22Rv1 (cell line): ENCODE measurements around the gene REEP6.
A peak's percentile ranks its signal among the peaks of the same experiment; 100 is the strongest.

ENCODE experiments used
- H3K27ac ChIP-seq: fragments of 450-650 bp; 2 replicates; pipeline ENCODE4 v1.5.1; 2017
- ZFX ChIP-seq: fragments of 450-650 bp; IDR thresholded peaks from 2 replicates; pipeline ENCODE4 v1.6.1; 2017; ENCODE audit warnings: antibody characterized with exemption, borderline replicate concordance
- TF ChIP-seq, protein P1 (sequence below): fragments of 450-650 bp; IDR thresholded peaks from 2 replicates; pipeline ENCODE4 v1.5.1; 2017; ENCODE audit warnings: mild to moderate bottlenecking

REEP6 gene

DNA sequence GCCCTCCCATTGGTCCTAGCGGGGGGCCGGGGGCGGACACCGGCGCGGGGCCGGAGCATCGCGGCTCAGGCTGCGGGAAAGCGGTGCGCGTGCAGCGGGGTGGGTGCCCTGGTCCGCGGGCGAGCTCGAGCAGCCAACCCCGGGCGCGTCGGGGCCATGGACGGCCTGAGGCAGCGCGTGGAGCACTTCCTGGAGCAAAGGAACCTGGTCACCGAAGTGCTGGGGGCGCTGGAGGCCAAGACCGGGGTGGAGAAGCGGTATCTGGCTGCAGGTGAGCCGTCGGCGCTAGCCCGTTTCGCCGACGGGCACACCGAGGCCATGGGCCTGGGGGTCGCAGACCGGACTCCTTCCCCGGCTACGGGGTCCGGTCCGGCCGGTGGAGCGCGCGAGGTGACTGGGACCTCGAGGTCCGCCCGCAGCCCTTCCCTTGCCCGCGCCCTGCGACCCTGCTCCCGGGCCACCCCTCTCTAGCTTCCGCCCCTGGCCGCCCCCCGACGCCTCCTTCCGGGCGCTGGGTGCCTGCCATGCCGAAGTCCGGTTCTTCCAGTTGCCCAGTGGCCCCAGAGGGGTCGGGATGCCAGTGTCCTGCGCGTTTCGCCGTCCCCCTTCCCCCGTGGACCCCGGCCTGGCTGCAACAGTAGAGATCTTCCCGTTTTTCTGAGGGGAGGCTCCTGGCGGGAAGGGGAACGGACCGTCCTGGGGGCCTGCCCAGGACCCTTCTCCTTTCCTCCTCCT, at the start of gene REEP6:
REEP6 (plus strand) TSS at position 68 of the 735 bp plus-strand sequence; CDS start at position 157, 89 bp downstream.
- no peak for TF ChIP-seq ZFX
- TF ChIP-seq, protein P1, sequence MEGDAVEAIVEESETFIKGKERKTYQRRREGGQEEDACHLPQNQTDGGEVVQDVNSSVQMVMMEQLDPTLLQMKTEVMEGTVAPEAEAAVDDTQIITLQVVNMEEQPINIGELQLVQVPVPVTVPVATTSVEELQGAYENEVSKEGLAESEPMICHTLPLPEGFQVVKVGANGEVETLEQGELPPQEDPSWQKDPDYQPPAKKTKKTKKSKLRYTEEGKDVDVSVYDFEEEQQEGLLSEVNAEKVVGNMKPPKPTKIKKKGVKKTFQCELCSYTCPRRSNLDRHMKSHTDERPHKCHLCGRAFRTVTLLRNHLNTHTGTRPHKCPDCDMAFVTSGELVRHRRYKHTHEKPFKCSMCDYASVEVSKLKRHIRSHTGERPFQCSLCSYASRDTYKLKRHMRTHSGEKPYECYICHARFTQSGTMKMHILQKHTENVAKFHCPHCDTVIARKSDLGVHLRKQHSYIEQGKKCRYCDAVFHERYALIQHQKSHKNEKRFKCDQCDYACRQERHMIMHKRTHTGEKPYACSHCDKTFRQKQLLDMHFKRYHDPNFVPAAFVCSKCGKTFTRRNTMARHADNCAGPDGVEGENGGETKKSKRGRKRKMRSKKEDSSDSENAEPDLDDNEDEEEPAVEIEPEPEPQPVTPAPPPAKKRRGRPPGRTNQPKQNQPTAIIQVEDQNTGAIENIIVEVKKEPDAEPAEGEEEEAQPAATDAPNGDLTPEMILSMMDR = no peak
- peak within 1 kb of the TSS; percentile 66 for H3K27ac ChIP-seq

DNA sequence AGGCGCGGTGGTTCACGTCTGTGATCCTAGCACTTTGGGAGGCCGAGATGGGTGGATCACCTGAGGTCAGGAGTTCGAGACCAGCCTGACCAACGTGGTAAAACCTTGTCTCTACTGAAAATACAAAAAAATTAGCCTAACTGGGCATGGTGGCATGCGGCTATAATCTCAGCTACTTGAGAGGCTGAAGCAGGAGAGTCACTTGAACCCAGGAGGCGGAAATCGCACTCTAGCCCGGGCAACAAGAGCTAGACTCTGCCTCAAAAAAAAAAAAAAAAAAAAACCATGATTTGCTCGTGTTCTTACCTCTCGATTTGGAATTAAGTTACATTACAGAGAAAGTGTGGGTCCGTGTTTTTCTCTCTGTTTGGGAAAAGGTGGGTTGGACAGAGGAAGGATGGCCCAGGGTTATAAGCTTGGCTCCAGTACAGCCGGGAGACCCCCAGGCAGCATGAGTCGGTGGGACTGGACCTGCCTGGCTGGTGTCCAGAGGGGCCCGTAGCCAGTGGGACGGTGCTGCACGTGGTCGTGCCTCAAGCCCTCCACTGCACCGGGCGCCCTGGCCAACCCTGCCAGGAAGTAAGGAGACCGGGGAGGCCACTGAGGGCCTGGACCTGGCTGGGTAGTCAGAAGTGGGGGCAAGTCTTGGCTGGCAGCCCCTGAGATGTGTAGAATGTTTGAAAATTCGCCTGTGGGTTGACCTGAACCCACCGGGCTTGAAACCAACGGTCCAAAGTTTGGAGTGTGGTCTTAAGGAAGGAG, 49.1 kb upstream of the REEP6 start:
- TF ChIP-seq, protein P1 = no peak
- no peak for TF ChIP-seq ZFX
- peak overlapping the region; percentile 88 for H3K27ac ChIP-seq

GRCh38 chr19:1445185-1445931, 45.6 kb upstream of the REEP6 start:
- no peak for TF ChIP-seq ZFX
- TF ChIP-seq, protein P1 = peak; percentile 99
- H3K27ac ChIP-seq = peak overlapping the region; percentile 88

- TF ChIP-seq, protein P1 = no peak
- no peak for TF ChIP-seq ZFX
- no peak overlapping the region for H3K27ac ChIP-seq
Measured at GRCh38 chr19:1445932-1446712, 44.9 kb upstream of the REEP6 start.

- TF ChIP-seq, protein P1 = no peak
- TF ChIP-seq ZFX = no peak
- H3K27ac ChIP-seq = no peak overlapping the region
Measured at GRCh38 chr19:1446713-1447481, 44.1 kb upstream of the REEP6 start.

DNA sequence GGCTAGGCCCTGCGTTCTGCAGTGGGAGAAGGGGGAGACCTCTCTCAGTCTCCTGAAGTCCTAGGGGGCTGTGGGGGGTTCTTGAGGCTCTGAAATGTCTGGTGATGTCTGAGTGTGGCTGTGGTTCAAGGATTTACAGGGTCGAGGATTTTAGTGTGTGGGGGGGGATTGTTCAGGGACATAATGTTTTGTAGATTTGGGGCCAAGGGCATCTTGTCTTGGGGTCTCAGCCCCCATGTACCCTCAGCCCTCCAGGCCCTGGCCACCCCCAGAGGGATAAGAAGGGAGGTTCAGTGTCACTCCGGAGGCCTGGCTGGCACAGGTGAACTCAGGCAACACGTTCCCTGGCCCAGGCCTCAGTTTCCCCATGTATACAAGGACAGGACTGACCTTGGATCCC, 43.5 kb upstream of the REEP6 start:
- no peak overlapping the region for H3K27ac ChIP-seq
- no peak for TF ChIP-seq ZFX
- TF ChIP-seq, protein P1 = no peak
